ENCODE measurements around the gene ITPR1. TPM values are rescaled to one million over a fixed set of nuclear protein-coding genes. Genes with fewer than 3 reads are reported as not detected.

ITPR1 gene
- total RNA-seq, 1 experiment from 2014 or later = 11.3 TPM

- no peaks in the 10 kb centered on the region for H3K4me1 ChIP-seq (replicated peaks; ENCODE audit: insufficient read depth)
- H3K27me3 ChIP-seq (ENCODE audit: insufficient read depth, low read depth) = no peaks in the 10 kb centered on the region
- CTCF ChIA-PET = no interaction called here
- H3F3A ChIP-seq (ENCODE audit: insufficient read depth, low read depth) = no peaks in the 10 kb centered on the region
- no peak overlapping the region for H3K4me3 ChIP-seq
- no peaks in the 10 kb centered on the region for H4K20me1 ChIP-seq (ENCODE audit: insufficient read depth)
- POLR2A ChIA-PET (ENCODE audit: unreplicated experiment) = interaction anchor here (0.6 kb wide), 1 partner anchor 71 kb away, joined by 4 read pairs; no protein-coding TSS in a partner anchor
- intact Hi-C loops (cut with micrococcal nuclease; ENCODE audit: unreplicated experiment) = loop anchor here (10.0 kb wide), 1 partner anchor 144 kb away; no protein-coding TSS in a partner anchor
- BruUV-seq (replicated peaks) = no TSS peak
- H3K4me2 ChIP-seq = no peak overlapping the region
- H2AFZ ChIP-seq = no peak overlapping the region
- no peak for TF ChIP-seq EZH2 (IDR thresholded peaks at IDR 0.05; ENCODE audit: low read depth)
- TF ChIP-seq, protein P1, sequence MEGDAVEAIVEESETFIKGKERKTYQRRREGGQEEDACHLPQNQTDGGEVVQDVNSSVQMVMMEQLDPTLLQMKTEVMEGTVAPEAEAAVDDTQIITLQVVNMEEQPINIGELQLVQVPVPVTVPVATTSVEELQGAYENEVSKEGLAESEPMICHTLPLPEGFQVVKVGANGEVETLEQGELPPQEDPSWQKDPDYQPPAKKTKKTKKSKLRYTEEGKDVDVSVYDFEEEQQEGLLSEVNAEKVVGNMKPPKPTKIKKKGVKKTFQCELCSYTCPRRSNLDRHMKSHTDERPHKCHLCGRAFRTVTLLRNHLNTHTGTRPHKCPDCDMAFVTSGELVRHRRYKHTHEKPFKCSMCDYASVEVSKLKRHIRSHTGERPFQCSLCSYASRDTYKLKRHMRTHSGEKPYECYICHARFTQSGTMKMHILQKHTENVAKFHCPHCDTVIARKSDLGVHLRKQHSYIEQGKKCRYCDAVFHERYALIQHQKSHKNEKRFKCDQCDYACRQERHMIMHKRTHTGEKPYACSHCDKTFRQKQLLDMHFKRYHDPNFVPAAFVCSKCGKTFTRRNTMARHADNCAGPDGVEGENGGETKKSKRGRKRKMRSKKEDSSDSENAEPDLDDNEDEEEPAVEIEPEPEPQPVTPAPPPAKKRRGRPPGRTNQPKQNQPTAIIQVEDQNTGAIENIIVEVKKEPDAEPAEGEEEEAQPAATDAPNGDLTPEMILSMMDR (conservative IDR thresholded peaks at IDR 0.05) = no peak
- H3K9me2 ChIP-seq (ENCODE audit: insufficient read depth) = no peaks in the 10 kb centered on the region
- H3K79me2 ChIP-seq (ENCODE audit: low read depth) = no peaks in the 10 kb centered on the region
- no peaks in the 10 kb centered on the region for H3K36me3 ChIP-seq (ENCODE audit: low read depth)
- no peak for DNase-seq
- H3K27ac ChIP-seq = no peak overlapping the region
- no peaks in the 10 kb centered on the region for H3K9me3 ChIP-seq (ENCODE audit: insufficient read depth, low read depth)
These were observed 5.3 kb downstream of the ITPR1 start for GRCh38 chr3:4498446-4498845.

GRCh38 chr3:4501437-4501836 lies 8.3 kb downstream of the ITPR1 start:
- BruUV-seq (replicated peaks) = no TSS peak
- intact Hi-C loops (cut with micrococcal nuclease; ENCODE audit: unreplicated experiment) = no loop called here
- Histone ChIP-seq H3K27me3 (ENCODE audit: insufficient read depth, low read depth) (no peaks in the 10 kb centered on the region), H3K4me2 (no peak overlapping the region), H3K4me1 (replicated peaks; ENCODE audit: insufficient read depth) (no peaks in the 10 kb centered on the region), H3K36me3 (ENCODE audit: low read depth) (no peaks in the 10 kb centered on the region), H3K4me3 (no peak overlapping the region), H3K9me3 (ENCODE audit: insufficient read depth, low read depth) (no peaks in the 10 kb centered on the region), H3K9me2 (ENCODE audit: insufficient read depth) (no peaks in the 10 kb centered on the region), H3K79me2 (ENCODE audit: low read depth) (no peaks in the 10 kb centered on the region), H3F3A (ENCODE audit: insufficient read depth, low read depth) (no peaks in the 10 kb centered on the region), H2AFZ (no peak overlapping the region), H4K20me1 (ENCODE audit: insufficient read depth) (no peaks in the 10 kb centered on the region), H3K27ac (no peak overlapping the region)
- no peak for DNase-seq
- TF ChIP-seq, protein P1 (conservative IDR thresholded peaks at IDR 0.05) = no peak
- TF ChIP-seq EZH2 (IDR thresholded peaks at IDR 0.05; ENCODE audit: low read depth) = no peak
- ChIA-PET CTCF (no interaction called here), POLR2A (ENCODE audit: unreplicated experiment) (no interaction called here)

DNA sequence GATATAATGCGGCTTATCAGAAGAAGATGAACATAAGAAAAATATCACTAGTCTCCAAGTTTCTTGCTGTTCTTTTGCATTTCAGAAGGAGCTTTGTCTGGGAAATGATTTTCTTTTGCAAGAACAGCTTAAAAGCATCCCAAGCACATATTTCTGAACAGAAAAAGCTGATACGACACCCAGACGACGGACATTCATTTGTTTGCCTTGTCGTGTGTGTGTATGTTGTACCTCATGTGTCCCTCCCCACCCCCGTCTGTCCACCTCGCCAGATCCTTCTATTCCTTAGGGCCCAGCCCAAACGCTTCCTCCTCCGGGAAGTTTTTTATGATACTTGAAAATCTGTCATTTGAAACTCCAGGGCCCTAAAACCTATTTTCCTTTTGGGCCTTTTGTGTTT lies 8.8 kb downstream of the ITPR1 start:
- POLR2A ChIA-PET (ENCODE audit: unreplicated experiment) = no interaction called here
- Histone ChIP-seq H3K9me3 (ENCODE audit: insufficient read depth, low read depth) (no peaks in the 10 kb centered on the region), H3K27me3 (ENCODE audit: insufficient read depth, low read depth) (no peaks in the 10 kb centered on the region), H3F3A (ENCODE audit: insufficient read depth, low read depth) (no peaks in the 10 kb centered on the region), H2AFZ (no peak overlapping the region), H3K4me2 (no peak overlapping the region), H3K36me3 (ENCODE audit: low read depth) (no peaks in the 10 kb centered on the region), H3K27ac (no peak overlapping the region), H3K4me1 (replicated peaks; ENCODE audit: insufficient read depth) (no peaks in the 10 kb centered on the region), H3K4me3 (no peak overlapping the region), H3K79me2 (ENCODE audit: low read depth) (no peaks in the 10 kb centered on the region), H3K9me2 (ENCODE audit: insufficient read depth) (no peaks in the 10 kb centered on the region), H4K20me1 (ENCODE audit: insufficient read depth) (no peaks in the 10 kb centered on the region)
- BruUV-seq (replicated peaks) = no TSS peak
- intact Hi-C loops (cut with micrococcal nuclease; ENCODE audit: unreplicated experiment) = no loop called here
- CTCF ChIA-PET = no interaction called here
- TF ChIP-seq, protein P1 (conservative IDR thresholded peaks at IDR 0.05) = no peak
- TF ChIP-seq EZH2 (IDR thresholded peaks at IDR 0.05; ENCODE audit: low read depth) = no peak
- DNase-seq = no peak

Data from PC-9 (cell line).